Activated CD8-positive, alpha-beta memory T cell treated with anti-CD3 and anti-CD28 coated beads for 36 hours (primary cell): ENCODE results near the gene RASSF5. TPM values are rescaled to one million over a fixed set of nuclear protein-coding genes. Genes with fewer than 3 reads are reported as not detected.

ENCODE experiments used
- CTCF ChIA-PET: fragments of 350-600 bp; sonication (Branson Sonifier 250); formaldehyde crosslinking; loops from one replicate; lab custom pipeline; 2021; ENCODE audit warnings: antibody characterized with exemption; lab: Charles Lee
- POLR2A ChIA-PET: fragments of 350-600 bp; sonication (Branson Sonifier 250); formaldehyde crosslinking; loops from one replicate; lab custom pipeline; 2021; ENCODE audit warnings: antibody characterized with exemption; lab: Charles Lee
- total RNA-seq, 2 experiments: library from RNA; stranded (reverse); gene quantifications; one replicate each; pipeline ENCODE4 v1.2.3, GENCODE V29; 2021

Gene RASSF5
- total RNA-seq, 2 experiments from 2014 or later, result 198 to 199 TPM

DNA sequence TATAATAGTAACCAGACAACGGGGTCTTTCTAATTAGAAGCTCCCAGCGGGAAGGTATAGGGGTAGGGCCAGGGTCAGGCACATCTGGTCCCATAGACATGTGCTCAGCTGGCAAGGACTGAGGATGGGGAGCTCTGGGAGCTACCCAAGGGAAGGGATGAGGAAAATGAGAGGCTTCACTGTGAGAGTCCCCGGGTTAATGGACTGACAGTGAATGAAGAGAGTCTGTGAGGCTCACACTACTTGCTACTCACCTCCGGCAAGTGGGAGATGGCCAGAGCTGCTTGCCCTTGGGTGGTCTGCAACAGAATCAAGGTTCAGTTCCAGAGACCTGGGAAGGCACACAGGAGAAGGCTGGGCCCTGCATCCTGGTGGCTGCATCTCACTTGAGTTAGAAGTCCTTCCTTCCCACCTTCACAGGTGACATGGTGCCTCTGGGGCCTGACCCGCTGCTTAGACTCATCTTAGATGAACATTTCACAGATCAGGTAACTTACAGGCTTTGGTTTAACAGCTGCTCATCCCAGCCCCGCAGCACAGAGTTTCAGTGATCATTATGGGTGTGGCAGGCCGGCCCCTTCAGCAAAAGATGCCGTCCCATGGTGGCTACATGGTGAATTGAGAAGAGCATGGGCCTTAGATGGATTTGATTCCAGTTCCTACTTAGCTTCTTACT, 73.2 kb downstream of the RASSF5 start:
- ChIA-PET CTCF (interaction anchor here (1.4 to 19.2 kb wide), 6 partner anchors 8 to 115 kb away, joined by 4 to 417 read pairs (median 10); partner anchors contain the start of gene EIF2D), POLR2A (interaction anchor here (0.7 to 10.1 kb wide), 6 partner anchors 9 to 55 kb away, joined by 3 to 253 read pairs (median 4); partner anchors contain the start of gene DYRK3)

DNA sequence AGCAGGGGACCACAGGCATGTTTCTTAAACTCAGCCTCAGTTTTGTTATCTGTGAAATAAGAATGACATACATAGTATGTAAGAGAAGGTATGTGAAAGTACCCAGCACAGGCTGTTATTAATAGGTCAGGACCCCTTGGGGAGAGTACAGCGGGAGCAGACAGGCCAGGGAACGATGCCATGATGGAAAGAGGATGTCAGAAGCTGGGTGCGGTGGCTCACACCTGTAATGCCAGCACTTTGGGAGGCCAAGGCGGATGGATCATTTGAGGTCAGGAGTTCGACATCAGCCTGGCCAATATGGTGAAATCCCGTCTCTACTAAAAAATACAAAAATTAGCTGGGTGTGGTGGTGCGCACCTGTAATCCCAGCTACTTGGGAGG, 73.8 kb downstream of the RASSF5 start:
- ChIA-PET POLR2A (interaction anchor here (2.2 to 10.1 kb wide), 2 partner anchors 21 to 29 kb away, joined by 8 to 253 read pairs; no protein-coding TSS in a partner anchor), CTCF (interaction anchor here (0.8 to 19.2 kb wide), 7 partner anchors 8 to 115 kb away, joined by 4 to 417 read pairs (median 6); partner anchors contain the start of gene EIF2D)

- ChIA-PET CTCF (interaction anchor here (0.8 to 19.2 kb wide), 5 partner anchors 22 to 116 kb away, joined by 4 to 417 read pairs (median 4); no protein-coding TSS in a partner anchor), POLR2A (interaction anchor here (0.7 to 10.1 kb wide), 4 partner anchors 8 to 204 kb away, joined by 3 to 253 read pairs (median 8); no protein-coding TSS in a partner anchor)
These were observed 74.2 kb downstream of the RASSF5 start for GRCh38 chr1:206581571-206581981.

DNA sequence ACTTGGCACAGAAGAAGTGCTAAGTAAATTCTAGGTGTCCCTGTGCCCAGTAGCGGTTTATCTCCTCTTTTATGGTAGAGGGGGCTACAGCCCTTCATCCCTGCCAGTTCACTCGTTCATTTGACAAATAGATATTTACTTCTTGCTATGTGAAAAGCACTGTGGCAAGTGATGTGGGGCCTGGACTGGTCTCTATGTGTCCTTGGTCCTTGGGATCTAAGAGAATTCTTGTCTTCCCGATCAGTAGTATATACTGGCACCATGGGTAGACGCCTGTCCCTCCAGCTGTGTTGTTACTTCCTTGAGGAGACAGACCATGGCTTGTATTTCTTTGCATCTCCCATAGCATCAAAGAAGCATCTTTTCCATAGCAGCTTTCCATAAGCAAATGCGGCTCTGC, 75.2 kb downstream of the RASSF5 start:
- POLR2A ChIA-PET, result interaction anchor here (0.7 to 2.0 kb wide), 3 partner anchors 20 to 27 kb away, joined by 3 to 9 read pairs (median 5); no protein-coding TSS in a partner anchor
- CTCF ChIA-PET, result interaction anchor here (0.7 to 19.2 kb wide), 8 partner anchors 23 to 92 kb away, joined by 3 to 417 read pairs (median 6); partner anchors contain the start of gene EIF2D

GRCh38 chr1:206582971-206583706, 75.8 kb downstream of the RASSF5 start:
- CTCF ChIA-PET, result interaction anchor here (0.7 to 19.2 kb wide), 18 partner anchors 9 to 113 kb away, joined by 3 to 417 read pairs (median 5); partner anchors contain the start of genes EIF2D and IKBKE
- POLR2A ChIA-PET, result interaction anchor here (0.7 to 2.0 kb wide), 8 partner anchors 17 to 38 kb away, joined by 3 to 9 read pairs (median 3); no protein-coding TSS in a partner anchor

- ChIA-PET CTCF (interaction anchor here (0.7 to 19.2 kb wide), 17 partner anchors 8 to 114 kb away, joined by 3 to 417 read pairs (median 5); partner anchors contain the start of gene IKBKE), POLR2A (interaction anchor here (0.7 to 2.0 kb wide), 7 partner anchors 18 to 39 kb away, joined by 3 to 9 read pairs (median 3); no protein-coding TSS in a partner anchor)
These were observed 76.6 kb downstream of the RASSF5 start for GRCh38 chr1:206583707-206584648.

DNA sequence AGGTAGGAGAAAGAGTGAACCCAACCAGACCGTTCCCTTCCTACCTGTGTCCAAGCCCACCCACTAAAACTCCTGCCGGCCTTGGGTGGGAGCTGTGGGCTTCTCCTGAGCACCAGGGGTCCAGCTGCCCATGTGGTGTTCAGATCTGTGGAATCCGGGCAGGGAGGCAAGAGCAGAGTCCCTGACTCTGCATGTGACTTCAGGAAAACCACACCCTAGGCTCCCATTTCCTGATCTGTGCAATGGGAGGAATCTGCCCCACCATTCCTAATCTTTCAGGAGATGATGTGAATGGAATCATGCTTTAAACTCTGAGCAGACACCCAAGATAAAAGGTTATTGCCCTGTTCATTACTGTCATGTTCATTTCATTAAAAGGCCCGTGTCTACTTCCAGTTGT, 77.4 kb downstream of the RASSF5 start:
- POLR2A ChIA-PET, result interaction anchor here (1.2 kb wide), 1 partner anchor 29 kb away, joined by 3 read pairs; no protein-coding TSS in a partner anchor

DNA sequence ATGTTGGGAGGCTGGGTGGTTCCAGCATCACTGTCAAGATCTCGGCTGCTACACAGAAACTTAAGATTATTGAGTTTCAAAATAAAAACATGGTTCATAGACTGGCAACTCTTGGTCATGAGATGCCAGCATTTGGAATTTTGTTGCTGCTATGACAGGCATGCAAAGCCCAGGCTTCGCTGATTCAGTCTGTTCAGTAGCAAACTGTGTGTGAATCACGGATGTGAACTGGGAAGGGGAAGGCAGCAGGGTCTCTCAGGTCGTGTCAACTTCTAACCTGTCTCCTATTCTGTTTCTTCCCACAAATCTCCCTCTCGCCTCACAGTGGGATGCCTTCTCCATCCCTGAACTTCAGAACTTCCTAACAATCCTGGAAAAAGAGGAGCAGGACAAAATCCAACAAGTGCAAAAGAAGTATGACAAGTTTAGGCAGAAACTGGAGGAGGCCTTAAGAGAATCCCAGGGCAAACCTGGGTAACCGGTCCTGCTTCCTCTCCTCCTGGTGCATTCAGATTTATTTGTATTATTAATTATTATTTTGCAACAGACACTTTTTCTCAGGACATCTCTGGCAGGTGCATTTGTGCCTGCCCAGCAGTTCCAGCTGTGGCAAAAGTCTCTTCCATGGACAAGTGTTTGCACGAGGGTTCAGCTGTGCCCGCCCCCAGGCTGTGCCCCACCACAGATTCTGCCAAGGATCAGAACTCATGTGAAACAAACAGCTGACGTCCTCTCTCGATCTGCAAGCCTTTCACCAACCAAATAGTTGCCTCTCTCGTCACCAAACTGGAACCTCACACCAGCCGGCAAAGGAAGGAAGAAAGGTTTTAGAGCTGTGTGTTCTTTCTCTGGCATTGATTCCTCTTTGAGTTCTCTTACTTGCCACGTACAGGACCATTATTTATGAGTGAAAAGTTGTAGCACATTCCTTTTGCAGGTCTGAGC, 79.4 kb downstream of the RASSF5 start:
- POLR2A ChIA-PET, result interaction anchor here (1.2 kb wide), 1 partner anchor 24 kb away, joined by 3 read pairs; no protein-coding TSS in a partner anchor
- CTCF ChIA-PET, result interaction anchor here (0.7 to 19.2 kb wide), 11 partner anchors 11 to 125 kb away, joined by 3 to 417 read pairs (median 4); partner anchors contain the start of gene EIF2D

More for the DNA sequence above, 77.4 kb downstream of the RASSF5 start:
- CTCF ChIA-PET, result interaction anchor here (1.3 to 19.2 kb wide), 6 partner anchors 25 to 105 kb away, joined by 4 to 417 read pairs (median 16); no protein-coding TSS in a partner anchor

GRCh38 chr1:206587904-206588303, 80.6 kb downstream of the RASSF5 start:
- ChIA-PET POLR2A (interaction anchor here (1.2 kb wide), 1 partner anchor 25 kb away, joined by 3 read pairs; no protein-coding TSS in a partner anchor), CTCF (interaction anchor here (1.0 to 19.2 kb wide), 6 partner anchors 28 to 98 kb away, joined by 3 to 417 read pairs (median 6); no protein-coding TSS in a partner anchor)

GRCh38 chr1:206588492-206588891, 81.2 kb downstream of the RASSF5 start:
- POLR2A ChIA-PET, result interaction anchor here (1.2 kb wide), 1 partner anchor 37 kb away, joined by 3 read pairs; no protein-coding TSS in a partner anchor
- CTCF ChIA-PET, result interaction anchor here (1.3 to 19.2 kb wide), 5 partner anchors 8 to 99 kb away, joined by 5 to 417 read pairs (median 8); no protein-coding TSS in a partner anchor

GRCh38 chr1:206589206-206589605, 81.9 kb downstream of the RASSF5 start:
- ChIA-PET POLR2A (interaction anchor here (0.8 to 1.2 kb wide), 3 partner anchors 9 to 43 kb away, joined by 3 read pairs; no protein-coding TSS in a partner anchor), CTCF (interaction anchor here (1.3 to 19.2 kb wide), 5 partner anchors 9 to 99 kb away, joined by 5 to 417 read pairs (median 8); no protein-coding TSS in a partner anchor)

DNA sequence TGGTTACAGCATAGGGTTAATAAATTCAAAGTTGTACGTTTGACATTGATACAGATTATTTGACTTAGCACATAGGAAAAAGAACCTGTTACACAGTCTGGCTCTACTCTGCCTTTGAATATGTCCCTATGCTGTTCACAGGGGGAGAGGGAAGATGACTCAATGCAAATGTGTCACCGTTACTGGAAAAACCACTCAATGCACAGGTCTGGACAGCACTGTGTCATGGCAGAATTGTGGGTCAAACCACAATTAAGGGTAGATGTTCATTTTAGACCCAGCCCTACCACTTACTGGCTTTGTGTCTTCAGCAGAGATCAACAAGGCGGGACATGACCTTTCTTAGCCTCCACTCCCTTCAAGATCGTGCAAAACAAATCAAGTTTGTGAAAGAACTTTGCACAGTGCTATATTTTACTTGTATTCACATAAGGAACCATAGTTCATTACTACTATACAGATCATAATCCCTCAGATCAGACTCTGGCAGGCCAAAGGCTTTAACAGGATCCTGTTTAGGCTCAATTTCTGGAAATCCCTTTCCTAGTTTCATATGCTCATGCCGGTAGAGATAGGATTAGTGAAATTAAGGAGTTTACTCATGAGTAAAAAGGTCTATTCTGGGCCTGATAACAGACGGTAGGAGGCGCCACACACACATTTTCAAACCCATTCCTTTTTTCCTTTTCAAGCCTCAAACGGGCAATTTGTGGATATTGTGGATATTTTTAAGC, 82.9 kb downstream of the RASSF5 start:
- POLR2A ChIA-PET, result interaction anchor here (1.4 kb wide), 1 partner anchor 12 kb away, joined by 3 read pairs; no protein-coding TSS in a partner anchor
- CTCF ChIA-PET, result interaction anchor here (1.6 to 19.2 kb wide), 3 partner anchors 10 to 45 kb away, joined by 6 to 417 read pairs (median 12); no protein-coding TSS in a partner anchor

- ChIA-PET POLR2A (interaction anchor here (0.7 to 2.3 kb wide), 3 partner anchors 13 to 73 kb away, joined by 3 to 5 read pairs (median 4); no protein-coding TSS in a partner anchor), CTCF (interaction anchor here (0.6 to 2.2 kb wide), 12 partner anchors 10 to 112 kb away, joined by 3 to 11 read pairs (median 3); partner anchors contain the start of gene DYRK3)
These were observed 83.9 kb downstream of the RASSF5 start for GRCh38 chr1:206591226-206591625.

DNA sequence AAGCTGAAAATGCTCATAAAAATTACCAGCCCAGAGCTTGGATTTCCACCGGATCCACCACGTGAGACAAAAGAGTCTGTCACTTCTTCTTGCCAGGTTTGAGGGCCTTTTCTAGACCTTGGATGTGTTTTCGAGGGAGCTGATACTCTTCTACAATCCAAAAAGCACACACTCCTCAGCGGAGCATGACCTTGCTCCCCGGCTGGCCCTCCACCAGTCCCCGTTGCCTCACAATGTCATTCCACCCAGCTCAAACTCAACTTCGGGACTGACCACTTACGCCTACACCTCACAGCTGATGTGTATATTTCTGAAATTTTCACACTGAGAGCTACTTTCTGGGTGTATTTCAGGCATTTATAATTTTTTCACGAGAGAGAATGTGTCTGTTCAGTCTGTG, 84.4 kb downstream of the RASSF5 start:
- ChIA-PET CTCF (interaction anchor here (0.6 to 2.2 kb wide), 15 partner anchors 8 to 112 kb away, joined by 3 to 11 read pairs (median 3); partner anchors contain the start of gene DYRK3), POLR2A (interaction anchor here (0.7 to 2.3 kb wide), 3 partner anchors 13 to 72 kb away, joined by 3 to 5 read pairs (median 4); no protein-coding TSS in a partner anchor)
